ENCODE results near the gene CEP55. TPM values are rescaled to one million over a fixed set of nuclear protein-coding genes. Genes with fewer than 3 reads are reported as not detected.

CEP55 gene
- total and polyA plus RNA-seq, 9 of the 15 experiments (the other 6 are each of a cell fraction or from before 2014, with no cell fraction given) = 4.4 to 32.5 (median 18.1) TPM

GRCh38 chr10:93505075-93505474, 8.7 kb downstream of the CEP55 start:
- H3K27me3 ChIP-seq (ENCODE audit: control insufficient read depth in 2 of 2, insufficient read depth in 2 of 2, low read length in 2 of 2) = no peaks in the 10 kb centered on the region
- ATAC-seq = no peak
- H3K4me3 ChIP-seq = no peak overlapping the region
- H3K4me2 ChIP-seq (ENCODE audit: insufficient read depth, low read length) = no peak overlapping the region
- 90% methylated on average over 2 of the region's 2 CpGs for WGBS (ENCODE audit: insufficient coverage, low coverage, missing lambda C conversion rate)
- no peak overlapping the region for H3K27ac ChIP-seq (ENCODE audit: extremely low read depth, low read depth, low read length)
- no peaks in the 10 kb centered on the region for H3K9me1 ChIP-seq (ENCODE audit: control insufficient read depth, insufficient read depth, low read length)
- no peak overlapping the region for H2AFZ ChIP-seq (ENCODE audit: low read depth, low read length)
- H3K9ac ChIP-seq (ENCODE audit: insufficient read depth in 1 of 2, low read depth in 2 of 2, low read length in 2 of 2) = no peak overlapping the region
- in situ Hi-C loops (cut with MboI) (no loop called here), intact Hi-C loops (cut with micrococcal nuclease) (no loop called here)
- ChIA-PET POLR2A (no interaction called here), CTCF (ENCODE audit: low intra/inter-chr PET ratio) (no interaction called here)
- H3K79me2 ChIP-seq (ENCODE audit: control insufficient read depth, insufficient read depth, low read length) = no peaks in the 10 kb centered on the region
- no peaks in the 10 kb centered on the region for H3K9me3 ChIP-seq (replicated peaks; ENCODE audit: control insufficient read depth, insufficient read depth, low read depth, low read length)
- no peak for FAIRE-seq
- no peaks in the 10 kb centered on the region; a peak in 1 of 5 replicates for H3K4me1 ChIP-seq (replicated peaks in 1 of 2; ENCODE audit: control insufficient read depth in 2 of 2, insufficient read depth in 2 of 2, low read length in 2 of 2)
- H4K20me1 ChIP-seq (replicated peaks; ENCODE audit: control insufficient read depth, insufficient read depth, low read length) = no peaks in the 10 kb centered on the region
- peaks cover 36% of the 10 kb centered on the region; the same call in 1 of the 3 replicates for H3K36me3 ChIP-seq (ENCODE audit: control insufficient read depth, insufficient read depth, low read length)
- DNase-seq (ENCODE audit: extremely low read depth in 1 of 4, low spot score in 3 of 4) = no peak
- BruUV-seq (replicated peaks) = no TSS peak
- TF ChIP-seq XRCC3 (IDR thresholded peaks at IDR 0.05) (no peak), SMAD1 (IDR thresholded peaks at IDR 0.05; ENCODE audit: low read depth, low read length, partially characterized antibody) (no peak), EP300 (IDR thresholded peaks at IDR 0.05; ENCODE audit: low read length) (no peak), PML (IDR thresholded peaks at IDR 0.05; ENCODE audit: low read length) (no peak), MECOM (CRISPR knock-in tag; IDR thresholded peaks at IDR 0.05) (no peak), HINFP (tag; conservative IDR thresholded peaks at IDR 0.05; ENCODE audit: low read depth) (no peak)
- TF ChIP-seq, protein P1, sequence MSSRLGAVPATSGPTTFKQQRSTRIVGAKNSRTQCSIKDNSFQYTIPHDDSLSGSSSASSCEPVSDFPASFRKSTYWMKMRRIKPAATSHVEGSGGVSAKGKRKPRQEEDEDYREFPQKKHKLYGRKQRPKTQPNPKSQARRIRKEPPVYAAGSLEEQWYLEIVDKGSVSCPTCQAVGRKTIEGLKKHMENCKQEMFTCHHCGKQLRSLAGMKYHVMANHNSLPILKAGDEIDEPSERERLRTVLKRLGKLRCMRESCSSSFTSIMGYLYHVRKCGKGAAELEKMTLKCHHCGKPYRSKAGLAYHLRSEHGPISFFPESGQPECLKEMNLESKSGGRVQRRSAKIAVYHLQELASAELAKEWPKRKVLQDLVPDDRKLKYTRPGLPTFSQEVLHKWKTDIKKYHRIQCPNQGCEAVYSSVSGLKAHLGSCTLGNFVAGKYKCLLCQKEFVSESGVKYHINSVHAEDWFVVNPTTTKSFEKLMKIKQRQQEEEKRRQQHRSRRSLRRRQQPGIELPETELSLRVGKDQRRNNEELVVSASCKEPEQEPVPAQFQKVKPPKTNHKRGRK (tag; IDR thresholded peaks at IDR 0.05) = no peak
- TF ChIP-seq, protein P2, sequence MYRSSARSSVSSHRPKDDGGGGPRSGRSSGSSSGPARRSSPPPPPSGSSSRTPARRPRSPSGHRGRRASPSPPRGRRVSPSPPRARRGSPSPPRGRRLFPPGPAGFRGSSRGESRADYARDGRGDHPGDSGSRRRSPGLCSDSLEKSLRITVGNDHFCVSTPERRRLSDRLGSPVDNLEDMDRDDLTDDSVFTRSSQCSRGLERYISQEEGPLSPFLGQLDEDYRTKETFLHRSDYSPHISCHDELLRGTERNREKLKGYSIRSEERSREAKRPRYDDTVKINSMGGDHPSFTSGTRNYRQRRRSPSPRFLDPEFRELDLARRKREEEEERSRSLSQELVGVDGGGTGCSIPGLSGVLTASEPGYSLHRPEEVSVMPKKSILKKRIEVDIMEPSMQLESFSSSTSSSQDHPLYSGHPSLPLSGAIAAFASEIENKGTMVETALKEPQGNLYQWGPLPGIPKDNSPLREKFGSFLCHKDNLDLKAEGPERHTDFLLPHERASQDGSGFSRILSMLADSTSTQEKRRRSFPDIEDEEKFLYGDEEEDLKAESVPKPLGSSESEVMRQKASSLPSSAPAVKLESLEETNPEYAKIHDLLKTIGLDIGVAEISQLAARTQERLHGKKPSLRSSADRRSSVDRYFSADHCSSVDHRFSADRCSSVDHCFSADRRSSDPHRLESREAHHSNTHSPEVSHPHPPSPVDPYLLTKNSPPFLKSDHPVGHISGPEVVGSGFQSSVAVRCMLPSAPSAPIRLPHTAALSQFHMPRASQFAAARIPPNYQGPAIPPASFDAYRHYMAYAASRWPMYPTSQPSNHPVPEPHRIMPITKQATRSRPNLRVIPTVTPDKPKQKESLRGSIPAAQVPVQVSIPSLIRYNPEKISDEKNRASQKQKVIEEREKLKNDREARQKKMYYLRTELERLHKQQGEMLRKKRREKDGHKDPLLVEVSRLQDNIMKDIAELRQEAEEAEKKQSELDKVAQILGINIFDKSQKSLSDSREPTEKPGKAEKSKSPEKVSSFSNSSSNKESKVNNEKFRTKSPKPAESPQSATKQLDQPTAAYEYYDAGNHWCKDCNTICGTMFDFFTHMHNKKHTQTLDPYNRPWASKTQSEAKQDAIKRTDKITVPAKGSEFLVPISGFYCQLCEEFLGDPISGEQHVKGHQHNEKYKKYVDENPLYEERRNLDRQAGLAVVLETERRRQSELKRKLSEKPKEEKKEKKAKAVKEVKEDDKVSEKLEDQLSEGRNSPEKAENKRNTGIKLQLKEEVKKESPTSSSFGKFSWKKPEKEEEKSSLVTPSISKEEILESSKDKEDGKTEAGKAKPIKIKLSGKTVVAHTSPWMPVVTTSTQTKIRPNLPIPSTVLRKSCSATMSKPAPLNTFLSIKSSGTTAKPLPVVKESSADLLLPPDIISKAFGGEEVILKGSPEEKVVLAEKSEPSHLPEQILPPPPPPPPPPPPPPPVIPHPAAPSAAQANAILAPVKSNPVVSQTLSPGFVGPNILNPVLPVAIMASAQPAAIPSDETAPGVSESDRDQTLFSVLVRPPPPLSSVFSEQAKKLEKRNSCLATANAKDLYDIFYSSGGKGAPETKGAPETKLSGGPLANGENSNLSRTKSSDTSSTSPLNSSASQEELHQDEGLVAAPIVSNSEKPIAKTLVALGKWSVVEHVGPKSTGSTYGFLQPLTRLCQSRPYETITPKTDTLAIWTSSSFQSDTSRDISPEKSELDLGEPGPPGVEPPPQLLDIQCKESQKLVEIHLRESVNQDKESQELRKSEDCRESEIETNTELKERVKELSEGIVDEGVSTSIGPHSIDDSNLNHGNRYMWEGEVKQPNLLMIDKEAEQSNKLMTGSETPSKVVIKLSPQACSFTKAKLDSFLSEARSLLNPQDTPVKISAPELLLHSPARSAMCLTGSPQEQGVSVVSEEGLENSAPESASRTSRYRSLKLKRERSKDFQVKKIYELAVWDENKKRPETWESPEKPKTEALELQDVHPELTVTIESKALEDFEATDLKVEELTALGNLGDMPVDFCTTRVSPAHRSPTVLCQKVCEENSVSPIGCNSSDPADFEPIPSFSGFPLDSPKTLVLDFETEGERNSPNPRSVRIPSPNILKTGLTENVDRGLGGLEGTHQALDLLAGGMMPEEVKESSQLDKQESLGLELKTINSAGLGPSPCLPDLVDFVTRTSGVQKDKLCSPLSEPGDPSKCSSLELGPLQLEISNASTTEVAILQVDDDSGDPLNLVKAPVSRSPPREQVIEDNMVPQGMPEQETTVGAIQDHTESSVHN (IDR thresholded peaks at IDR 0.05; ENCODE audit: borderline replicate concordance in 1 of 2, low read depth in 1 of 2) = no peak

Data from K562 (cell line).